ENCODE results near the gene DDR1.

- no peak for TF ChIP-seq BHLHE40 (IDR thresholded peaks at IDR 0.05; ENCODE audit: borderline replicate concordance)
- no peak for TF ChIP-seq HDGF (IDR thresholded peaks at IDR 0.05; ENCODE audit: borderline replicate concordance)
- no peak for TF ChIP-seq NFRKB (IDR thresholded peaks at IDR 0.05)
- TF ChIP-seq FOXM1 (IDR thresholded peaks at IDR 0.05; ENCODE audit: borderline replicate concordance): no peak
- no peak for TF ChIP-seq TARDBP (IDR thresholded peaks at IDR 0.05)
- TF ChIP-seq ELF4 (IDR thresholded peaks at IDR 0.05): no peak
These were observed 6.7 kb upstream of the DDR1 start for GRCh38 chr6:30877419-30878262.
